Body of pancreas (tissue), 4 donors: ENCODE measurements around the gene NTMT1. TPM values are rescaled to one million over a fixed set of nuclear protein-coding genes. Genes with fewer than 3 reads are reported as not detected.
A peak's percentile ranks its signal among the peaks of the same experiment; 100 is the strongest.

Source experiments
- ATAC-seq: fragments of 150-250 bp; one replicate; pipeline ENCODE4 v1.9.1; 2016
- DNase-seq, 4 donors: peaks; one replicate each; pipeline ENCODE4 v3.0.0-alpha.2; 2019
- H3K27ac ChIP-seq, 4 donors: fragments of 200-600 bp; sonication (generic); 1 replicate in 3 of 4; 2 replicates in 1 of 4; pipeline versions ENCODE4 v1.5.1 to v1.6.1; 2016 to 2019; ENCODE audit warnings: mild to moderate bottlenecking in 1 of 4, mixed read lengths in 1 of 4, moderate library complexity in 1 of 4
- H3K27me3 ChIP-seq, 2 donors: fragments of 200-600 bp; sonication (generic); one replicate each; pipeline ENCODE4 v1.6.0; 2016; ENCODE audit warnings: mild to moderate bottlenecking in 1 of 2
- H3K36me3 ChIP-seq, 2 donors: fragments of 200-600 bp; sonication (generic); replicated peaks in 1 of 2; 2 replicates each; pipeline ENCODE4 v1.5.1; 2016; ENCODE audit warnings: low read depth in 2 of 2; ENCODE audit not compliant: insufficient read depth in 1 of 2
- H3K4me1 ChIP-seq: fragments of 200-600 bp; sonication (generic); one replicate; pipeline ENCODE4 v1.6.0; 2016
- H3K4me3 ChIP-seq, 2 donors: fragments of 200-600 bp; sonication (generic); 1 replicate in 1 of 2; 2 replicates in 1 of 2; pipeline ENCODE4 v1.5.1; 2016 to 2019
- H3K9me3 ChIP-seq, 3 donors: fragments of 200-600 bp; sonication (generic); 1 replicate in 2 of 3; 2 replicates in 1 of 3; pipeline ENCODE4 v1.5.1; 2016
- POLR2A ChIP-seq, 3 donors: fragments of 450-650 bp; IDR thresholded peaks; one replicate each; pipeline ENCODE4 v1.6.1; 2016; ENCODE audit warnings: antibody characterized with exemption in 3 of 3, mild to moderate bottlenecking in 2 of 3
- WGBS, 2 donors: methylation state at CpG; one replicate each; pipeline ENCODE4 v1.1.5; 2017; 5-methylcytosine and 5-hydroxymethylcytosine counted together
- intact Hi-C: fragments of 100-400 bp; cut with DNase I; formaldehyde crosslinking; loops from one replicate; pipeline ENCODE4 v1.15.1; 2023
- total RNA-seq, 2 donors: library from RNA; depleted of rRNA; stranded (reverse); fragments of >200 nt; gene quantifications; one replicate each; pipeline ENCODE4 v1.1.0, GENCODE V29; 2016
- TF ChIP-seq, protein P1 (sequence below), 7 experiments: fragments of 450-650 bp in 4 of 7; fragments of 200-600 bp in 3 of 7; sonication (generic) in 3 of 7; IDR thresholded peaks; one replicate each; pipeline ENCODE4 v1.5.1; 2016 to 2019; ENCODE audit warnings: antibody characterized with exemption in 7 of 7

The NTMT1 gene
- total RNA-seq, 2 donors from 2014 or later: 11.2 to 14.5 TPM

DNA sequence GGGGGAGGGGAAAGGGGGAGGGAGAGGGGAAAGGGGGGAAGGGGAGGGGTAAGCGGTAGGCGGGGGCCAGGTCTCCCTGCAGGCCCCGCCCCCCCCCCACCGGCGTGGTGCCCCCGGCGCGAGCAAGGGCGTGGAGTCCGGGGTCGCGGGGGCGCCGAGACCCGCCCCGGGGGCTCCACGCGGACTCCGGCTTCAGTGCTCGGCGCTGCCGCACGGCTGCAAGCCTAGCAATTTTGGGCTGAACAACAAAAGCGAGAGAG lies 15.8 kb upstream of the NTMT1 start:
- Histone ChIP-seq H3K4me1 (peaks cover 29% of the 10 kb centered on the region), H3K36me3 (no peaks in the 10 kb centered on the region), H3K4me3 (peak overlapping the region; percentile 20 to 54), H3K27ac (peak overlapping the region; percentile 69 to 88 (median 83)), H3K9me3 (no peaks in the 10 kb centered on the region), H3K27me3 (no peaks in the 10 kb centered on the region)
- ATAC-seq (no peak), DNase-seq (no peak)
- TF ChIP-seq POLR2A (IDR thresholded peaks at IDR 0.05): no peak
- TF ChIP-seq, protein P1, sequence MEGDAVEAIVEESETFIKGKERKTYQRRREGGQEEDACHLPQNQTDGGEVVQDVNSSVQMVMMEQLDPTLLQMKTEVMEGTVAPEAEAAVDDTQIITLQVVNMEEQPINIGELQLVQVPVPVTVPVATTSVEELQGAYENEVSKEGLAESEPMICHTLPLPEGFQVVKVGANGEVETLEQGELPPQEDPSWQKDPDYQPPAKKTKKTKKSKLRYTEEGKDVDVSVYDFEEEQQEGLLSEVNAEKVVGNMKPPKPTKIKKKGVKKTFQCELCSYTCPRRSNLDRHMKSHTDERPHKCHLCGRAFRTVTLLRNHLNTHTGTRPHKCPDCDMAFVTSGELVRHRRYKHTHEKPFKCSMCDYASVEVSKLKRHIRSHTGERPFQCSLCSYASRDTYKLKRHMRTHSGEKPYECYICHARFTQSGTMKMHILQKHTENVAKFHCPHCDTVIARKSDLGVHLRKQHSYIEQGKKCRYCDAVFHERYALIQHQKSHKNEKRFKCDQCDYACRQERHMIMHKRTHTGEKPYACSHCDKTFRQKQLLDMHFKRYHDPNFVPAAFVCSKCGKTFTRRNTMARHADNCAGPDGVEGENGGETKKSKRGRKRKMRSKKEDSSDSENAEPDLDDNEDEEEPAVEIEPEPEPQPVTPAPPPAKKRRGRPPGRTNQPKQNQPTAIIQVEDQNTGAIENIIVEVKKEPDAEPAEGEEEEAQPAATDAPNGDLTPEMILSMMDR (IDR thresholded peaks at IDR 0.05): no peak
- intact Hi-C loops: loop anchor here (5.0 kb wide), 1 partner anchor 483 kb away; no protein-coding TSS in a partner anchor
- 0 to 3% methylated on average over 12 of the region's 24 CpGs for whole genome bisulfite sequencing, 2 donors

DNA sequence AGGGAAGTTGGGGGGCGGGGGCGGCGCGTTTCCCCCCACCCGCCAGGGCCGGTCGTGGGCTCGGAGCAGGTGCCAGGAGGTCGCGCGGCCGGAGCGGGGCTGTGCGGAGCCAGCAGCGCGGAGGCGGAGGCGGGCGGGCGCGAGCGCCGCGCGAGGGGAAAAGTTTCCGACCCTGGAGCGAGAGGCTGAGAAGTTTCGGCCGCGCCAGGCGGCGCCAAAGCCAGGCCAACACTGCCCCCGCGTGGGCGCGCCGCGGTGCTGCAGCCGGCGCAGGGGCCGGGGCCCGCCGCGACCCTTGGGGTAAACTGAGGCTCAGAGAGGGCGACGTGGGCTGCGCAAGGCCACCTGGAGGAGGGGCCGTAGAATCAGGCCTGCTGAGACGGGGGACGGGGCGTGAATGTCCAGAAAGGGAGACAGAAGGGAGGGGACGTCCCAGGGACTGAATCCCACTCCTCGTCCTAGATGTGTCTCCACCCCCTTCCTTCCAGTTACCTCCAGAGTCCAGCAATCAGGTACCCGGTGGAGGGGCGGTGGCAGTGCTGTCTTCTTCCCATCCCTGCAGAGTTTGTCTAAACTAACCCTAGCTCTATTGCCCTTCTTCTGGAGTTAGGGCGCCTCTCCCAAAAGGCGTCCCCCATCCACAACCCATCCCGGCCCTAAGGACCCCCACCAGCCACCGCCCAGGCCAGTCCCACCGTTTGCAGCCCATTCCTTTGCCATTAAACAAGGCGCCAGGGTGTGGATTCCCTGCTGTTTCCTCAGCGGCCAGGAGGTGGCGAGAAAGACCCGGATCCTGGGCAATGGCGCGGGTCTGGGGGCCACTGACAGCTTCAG lies 15.3 kb upstream of the NTMT1 start:
- H3K27me3 ChIP-seq: no peaks in the 10 kb centered on the region
- TF ChIP-seq POLR2A (IDR thresholded peaks at IDR 0.05): peak in 1 of 3 donors; percentile 34
- TF ChIP-seq, protein P1 (IDR thresholded peaks at IDR 0.05): peak; percentile 58 to 99 (median 82)
- intact Hi-C loops: loop anchor here (5.0 kb wide), 1 partner anchor 483 kb away; no protein-coding TSS in a partner anchor
- peak; percentile 78 to 84 (median 82) for DNase-seq
- H3K27ac ChIP-seq: peak overlapping the region; percentile 69 to 88 (median 83)
- H3K4me1 ChIP-seq: peaks cover 29% of the 10 kb centered on the region
- H3K36me3 ChIP-seq: no peaks in the 10 kb centered on the region
- ATAC-seq: peak; percentile 69
- no peaks in the 10 kb centered on the region for H3K9me3 ChIP-seq
- peak overlapping the region; percentile 20 to 54 for H3K4me3 ChIP-seq
- 0% methylated on average over 30 to 66 of the region's 66 CpGs for WGBS, 2 donors

DNA sequence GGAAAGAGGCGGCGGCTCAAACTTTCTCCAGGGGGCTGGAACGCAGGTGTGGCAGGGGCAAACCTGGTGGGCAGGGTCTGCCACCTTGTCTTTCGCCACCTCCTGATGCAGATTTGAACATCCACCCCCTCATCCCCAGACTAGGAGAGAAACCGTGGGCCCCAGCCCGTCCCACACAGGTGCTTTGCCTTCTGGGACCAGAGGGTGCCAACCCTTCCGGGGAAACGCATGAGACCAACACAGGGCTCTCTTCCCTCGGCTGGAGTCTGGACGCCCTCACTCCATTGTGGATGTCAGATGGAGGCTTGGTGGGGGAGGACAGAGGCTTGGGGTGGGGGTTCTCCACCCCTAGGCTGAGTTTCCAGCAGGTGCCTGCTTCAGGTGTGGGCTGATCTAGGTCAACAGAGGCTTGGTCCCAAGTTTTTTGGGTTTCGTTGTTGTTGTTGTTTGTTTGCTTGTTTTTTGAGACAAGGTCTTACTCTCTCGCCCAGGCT lies 14.6 kb upstream of the NTMT1 start:
- peak overlapping the region; percentile 69 to 88 (median 83) for H3K27ac ChIP-seq
- no peaks in the 10 kb centered on the region for H3K27me3 ChIP-seq
- H3K4me3 ChIP-seq: no peak overlapping the region
- TF ChIP-seq, protein P1 (IDR thresholded peaks at IDR 0.05): no peak
- TF ChIP-seq POLR2A (IDR thresholded peaks at IDR 0.05): peak in 1 of 3 donors; percentile 31
- no peaks in the 10 kb centered on the region for H3K36me3 ChIP-seq
- DNase-seq: no peak
- peaks cover 29% of the 10 kb centered on the region for H3K4me1 ChIP-seq
- WGBS, 2 donors: 15 to 17% methylated on average over 4 to 11 of the region's 12 CpGs
- ATAC-seq: no peak
- H3K9me3 ChIP-seq: no peaks in the 10 kb centered on the region
- intact Hi-C loops: loop anchor here (5.0 kb wide), 1 partner anchor 484 kb away; no protein-coding TSS in a partner anchor

DNA sequence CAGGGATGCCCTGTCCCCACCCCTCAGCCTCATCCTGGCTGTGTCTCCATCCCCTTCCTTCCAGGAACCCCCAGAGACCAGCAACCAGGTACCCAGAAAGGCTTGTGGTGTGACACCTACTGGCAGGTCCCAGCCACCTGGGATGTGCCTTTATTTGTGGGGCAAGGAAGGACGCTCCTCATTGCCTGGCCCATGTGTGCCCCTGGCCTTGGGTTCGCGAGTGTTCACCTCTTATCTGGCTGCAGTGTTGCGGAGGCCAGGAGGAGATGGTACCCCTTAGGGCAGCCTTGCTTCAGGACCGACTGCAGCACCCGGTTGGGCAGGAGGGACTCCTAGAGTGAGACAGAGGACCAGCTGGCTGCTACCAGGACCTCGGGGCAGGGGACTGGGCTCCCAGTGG lies 13.8 kb upstream of the NTMT1 start:
- TF ChIP-seq, protein P1 (IDR thresholded peaks at IDR 0.05): no peak
- no peak for TF ChIP-seq POLR2A (IDR thresholded peaks at IDR 0.05)
- Histone ChIP-seq H3K27me3 (no peaks in the 10 kb centered on the region), H3K36me3 (no peaks in the 10 kb centered on the region), H3K9me3 (no peaks in the 10 kb centered on the region), H3K4me3 (no peak overlapping the region), H3K27ac (no peak overlapping the region), H3K4me1 (peaks cover 26% of the 10 kb centered on the region)
- ATAC-seq (no peak), DNase-seq (no peak)
- 48 to 100% methylated on average over 1 to 7 of the region's 7 CpGs for WGBS, 2 donors
- intact Hi-C loops: loop anchor here (5.0 kb wide), 1 partner anchor 485 kb away; no protein-coding TSS in a partner anchor
